Psoas muscle (tissue), 8 donors: Measurements from ENCODE around the gene GDPD5. TPM values are rescaled to one million over a fixed set of nuclear protein-coding genes. Genes with fewer than 3 reads are reported as not detected.

Experiments used
- ATAC-seq, 4 donors: fragments of 200-7000 bp; cut with Tn5 transposase; one replicate each; pipeline ENCODE4 v1.9.1; 2020; ENCODE audit warnings: moderate library complexity in 3 of 4, mild to moderate bottlenecking in 2 of 4
- DNase-seq, 2 donors: peaks; one replicate each; pipeline ENCODE4 v3.0.0-alpha.2; 2020
- H3K27ac ChIP-seq: fragments of 200-600 bp; one replicate; pipeline ENCODE4 v1.8.0; 2022
- H3K27me3 ChIP-seq, 3 donors: fragments of 200-600 bp in 1 of 3; one replicate each; pipeline versions ENCODE4 v1.6.1 to v1.8.0; 2013 to 2022; ENCODE audit warnings: low read length in 2 of 3, mild to moderate bottlenecking in 2 of 3, moderate library complexity in 1 of 3; ENCODE audit not compliant: insufficient read depth in 3 of 3
- H3K36me3 ChIP-seq, 2 donors: fragments of 200-600 bp in 1 of 2; one replicate each; pipeline versions ENCODE4 v1.6.1 to v1.8.0; 2013 to 2022; ENCODE audit warnings: low read depth in 1 of 2, mild to moderate bottlenecking in 1 of 2, moderate library complexity in 1 of 2; ENCODE audit not compliant: insufficient read depth in 1 of 2
- H3K4me1 ChIP-seq: fragments of 200-600 bp; one replicate; pipeline ENCODE4 v1.8.0; 2022
- H3K4me3 ChIP-seq: fragments of 200-600 bp; one replicate; pipeline ENCODE4 v1.8.0; 2022; ENCODE audit warnings: mild to moderate bottlenecking
- H3K9me3 ChIP-seq: fragments of 200-600 bp; one replicate; pipeline ENCODE4 v1.8.0; 2022
- WGBS, 3 donors: extraction: QIAGEN DNeasy Blood & Tissue Kit; methylation state at CpG; one replicate each; pipeline versions ENCODE4 v1.1.6 to v1.1.7; 2013; 5-methylcytosine and 5-hydroxymethylcytosine counted together
- intact Hi-C, 2 donors: fragments of 100-400 bp; cut with DNase I; formaldehyde crosslinking; loops; one replicate each; pipeline versions ENCODE4 v1.11.0 to v1.14.2; 2022
- polyA plus RNA-seq, 3 donors: library from polyadenylated mRNA; stranded (reverse); fragments of 200-250 nt; gene quantifications; one replicate each; pipeline ENCODE4 v1.2.3, GENCODE V29; 2013
- total RNA-seq, 4 donors: library from RNA; stranded (reverse); fragmentation: NEBNext Ultra II Directional in 2 of 4; extraction: Animal tissue kit (Norgen Biotek cat#: 25700) in 2 of 4; gene quantifications; one replicate each; pipeline versions ENCODE4 v1.2.1 to v1.2.4, GENCODE V29; 2021 to 2023
- TF ChIP-seq, protein P1 (sequence below): fragments of 200-600 bp; IDR thresholded peaks from one replicate; pipeline ENCODE4 v1.8.0; 2022; ENCODE audit warnings: antibody characterized with exemption
- donor health status: healthy with polysubstance abuse.
- donor health status: DM: no; HTN: no; CAD: no; lungs with moderate emphysema.
- donor health status: Bipolar disorder and iron deficiency.
- donor health status: healthy.
- donor health status: DM: yes; HTN: yes; CAD: no.
- donor health status: DM: no; HTN: no; CAD: no.
- donor health status: DM: no; HTN: no; CAD: no.
- donor health status: DM: yes; HTN: yes; CAD: no.

GDPD5 gene
- total and polyA plus RNA-seq, 7 donors = 2.7 to 16.5 (median 11.5) TPM

DNA sequence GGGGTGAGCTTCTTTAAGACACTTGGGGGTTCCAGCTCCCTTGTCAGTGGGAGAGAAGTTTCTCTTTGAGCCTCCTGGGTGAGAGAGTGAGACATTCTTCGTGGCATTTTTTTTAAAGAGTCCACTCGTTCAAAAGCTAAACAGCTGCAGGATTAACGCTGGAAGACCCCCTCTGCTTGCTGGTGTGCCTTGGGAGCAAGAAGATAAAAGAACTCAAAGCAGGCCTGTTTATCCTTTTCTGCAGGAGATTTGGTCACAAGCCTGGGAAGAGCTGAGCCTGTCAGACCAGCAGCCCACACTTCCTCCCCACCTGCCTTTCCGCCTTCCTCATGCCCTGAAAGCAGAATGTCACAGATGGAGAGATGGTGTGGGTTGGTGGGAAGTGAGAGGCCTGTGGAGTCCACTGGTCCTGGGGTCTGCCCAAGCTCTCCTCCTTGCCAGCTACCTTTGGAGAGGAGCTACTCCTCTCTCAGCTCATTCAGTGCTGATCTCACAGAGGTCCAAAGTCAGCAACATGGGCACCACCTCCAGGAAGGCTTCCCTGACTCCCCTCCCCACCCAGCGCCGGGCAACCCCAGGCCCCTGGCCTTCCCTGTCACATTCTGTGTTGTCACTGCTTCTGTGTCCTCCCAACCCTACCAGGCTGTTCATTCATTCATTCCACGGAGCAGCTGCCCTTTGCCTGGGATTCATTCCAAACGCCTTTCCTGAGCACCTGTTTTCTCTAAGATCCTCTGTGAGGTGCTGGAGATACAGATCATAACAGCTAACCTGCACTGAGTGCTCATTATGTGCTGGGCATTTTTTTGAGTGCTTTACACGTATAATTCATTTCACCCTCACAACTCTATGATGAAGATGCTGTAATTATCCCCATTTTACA is 6.7 kb downstream of the GDPD5 start:
- Histone ChIP-seq H3K27ac (peak overlapping the region; percentile 50), H3K4me1 (peaks cover 37% of the 10 kb centered on the region), H3K9me3 (no peaks in the 10 kb centered on the region), H3K27me3 (no peaks in the 10 kb centered on the region), H3K4me3 (no peak overlapping the region), H3K36me3 (no peaks in the 10 kb centered on the region)
- peak; percentile 24 to 69 (median 34) for ATAC-seq
- TF ChIP-seq, protein P1, sequence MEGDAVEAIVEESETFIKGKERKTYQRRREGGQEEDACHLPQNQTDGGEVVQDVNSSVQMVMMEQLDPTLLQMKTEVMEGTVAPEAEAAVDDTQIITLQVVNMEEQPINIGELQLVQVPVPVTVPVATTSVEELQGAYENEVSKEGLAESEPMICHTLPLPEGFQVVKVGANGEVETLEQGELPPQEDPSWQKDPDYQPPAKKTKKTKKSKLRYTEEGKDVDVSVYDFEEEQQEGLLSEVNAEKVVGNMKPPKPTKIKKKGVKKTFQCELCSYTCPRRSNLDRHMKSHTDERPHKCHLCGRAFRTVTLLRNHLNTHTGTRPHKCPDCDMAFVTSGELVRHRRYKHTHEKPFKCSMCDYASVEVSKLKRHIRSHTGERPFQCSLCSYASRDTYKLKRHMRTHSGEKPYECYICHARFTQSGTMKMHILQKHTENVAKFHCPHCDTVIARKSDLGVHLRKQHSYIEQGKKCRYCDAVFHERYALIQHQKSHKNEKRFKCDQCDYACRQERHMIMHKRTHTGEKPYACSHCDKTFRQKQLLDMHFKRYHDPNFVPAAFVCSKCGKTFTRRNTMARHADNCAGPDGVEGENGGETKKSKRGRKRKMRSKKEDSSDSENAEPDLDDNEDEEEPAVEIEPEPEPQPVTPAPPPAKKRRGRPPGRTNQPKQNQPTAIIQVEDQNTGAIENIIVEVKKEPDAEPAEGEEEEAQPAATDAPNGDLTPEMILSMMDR = no peak
- DNase-seq = no peak
- 38 to 56% (median 45%) methylated on average over 9 of the region's 9 CpGs for WGBS, 3 donors
- intact Hi-C loops = loop anchor here in 1 of 2 donors (2.0 kb wide), 1 partner anchor 42 kb away; no protein-coding TSS in a partner anchor

DNA sequence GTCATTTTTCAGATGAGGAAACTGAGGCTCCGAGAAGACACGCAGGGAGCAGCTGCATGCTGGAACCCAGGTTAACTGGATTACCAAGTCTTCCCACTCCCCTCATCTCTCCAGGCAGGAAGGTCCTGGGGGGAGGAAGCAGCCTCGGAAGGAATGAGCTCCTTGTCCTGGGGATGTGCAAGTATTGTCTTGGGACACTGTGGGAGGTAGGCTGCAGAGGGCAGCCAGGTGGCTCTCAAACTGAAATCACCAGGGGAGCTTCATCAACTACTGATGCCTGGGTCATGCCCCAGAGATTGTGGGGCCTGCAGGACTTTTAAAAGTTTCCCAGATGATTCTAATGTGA is 7.6 kb downstream of the GDPD5 start:
- WGBS, 3 donors = 68 to 83% (median 81%) methylated on average over 3 of the region's 3 CpGs
- no peaks in the 10 kb centered on the region for H3K9me3 ChIP-seq
- TF ChIP-seq, protein P1 = no peak
- peaks cover 29% of the 10 kb centered on the region for H3K4me1 ChIP-seq
- H3K27ac ChIP-seq = no peak overlapping the region
- ATAC-seq (no peak), DNase-seq (no peak)
- no peaks in the 10 kb centered on the region for H3K27me3 ChIP-seq
- no peaks in the 10 kb centered on the region for H3K36me3 ChIP-seq
- no peak overlapping the region for H3K4me3 ChIP-seq
- intact Hi-C loops = loop anchor here in 1 of 2 donors (2.0 kb wide), 1 partner anchor 41 kb away; no protein-coding TSS in a partner anchor

DNA sequence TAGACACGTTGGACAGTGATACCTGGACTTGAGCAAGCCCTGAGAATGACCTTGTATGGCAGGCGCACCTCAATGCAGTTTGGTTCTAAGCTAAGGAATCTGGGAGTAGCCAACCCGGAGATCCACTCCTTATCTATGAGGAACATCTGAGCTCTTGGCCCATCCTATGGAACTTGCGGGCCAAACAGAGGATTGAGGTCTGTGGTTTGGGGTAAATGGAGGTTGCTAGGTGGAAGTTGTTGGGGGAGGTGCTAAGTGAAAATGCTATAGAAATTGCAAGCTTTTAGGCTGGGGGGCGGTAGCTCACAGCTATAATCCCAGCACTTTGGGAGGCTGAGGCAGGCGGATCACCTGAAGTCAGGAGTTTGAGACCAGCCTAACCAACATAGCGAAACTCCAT is 8.9 kb downstream of the GDPD5 start:
- Histone ChIP-seq H3K4me3 (no peak overlapping the region), H3K4me1 (peaks cover 21% of the 10 kb centered on the region), H3K36me3 (no peaks in the 10 kb centered on the region), H3K27me3 (no peaks in the 10 kb centered on the region), H3K27ac (no peak overlapping the region), H3K9me3 (no peaks in the 10 kb centered on the region)
- no peak for DNase-seq
- no peak for ATAC-seq
- intact Hi-C loops = no loop called here
- TF ChIP-seq, protein P1 = no peak
- 95 to 96% (median 96%) methylated on average over 7 of the region's 7 CpGs for WGBS, 3 donors

DNA sequence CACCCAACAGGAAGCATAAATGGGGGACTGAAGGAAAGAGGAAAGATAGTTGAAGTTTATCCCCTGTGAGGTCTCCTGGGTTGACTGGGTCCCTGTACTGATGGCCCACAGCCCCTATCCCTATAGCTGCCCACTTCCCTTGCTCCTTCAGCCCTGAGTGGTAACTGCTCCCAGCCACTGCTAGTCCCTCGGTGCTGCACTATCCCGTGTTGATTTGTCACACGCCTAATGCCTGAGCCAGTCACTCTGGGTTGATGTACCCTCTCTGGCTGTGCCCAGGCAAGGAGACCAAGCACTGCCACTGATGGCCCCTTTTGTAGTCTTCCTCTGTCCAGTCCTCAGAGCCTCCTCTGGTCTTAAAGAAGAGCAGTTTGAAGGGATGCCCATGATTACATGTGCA is 9.6 kb downstream of the GDPD5 start:
- H3K27me3 ChIP-seq = no peaks in the 10 kb centered on the region
- intact Hi-C loops = no loop called here
- peaks cover 16% of the 10 kb centered on the region for H3K4me1 ChIP-seq
- no peak overlapping the region for H3K27ac ChIP-seq
- no peaks in the 10 kb centered on the region for H3K9me3 ChIP-seq
- 86 to 96% (median 90%) methylated on average over 3 of the region's 3 CpGs for WGBS, 3 donors
- ATAC-seq (no peak), DNase-seq (no peak)
- TF ChIP-seq, protein P1 = no peak
- H3K36me3 ChIP-seq = no peaks in the 10 kb centered on the region
- H3K4me3 ChIP-seq = no peak overlapping the region

DNA sequence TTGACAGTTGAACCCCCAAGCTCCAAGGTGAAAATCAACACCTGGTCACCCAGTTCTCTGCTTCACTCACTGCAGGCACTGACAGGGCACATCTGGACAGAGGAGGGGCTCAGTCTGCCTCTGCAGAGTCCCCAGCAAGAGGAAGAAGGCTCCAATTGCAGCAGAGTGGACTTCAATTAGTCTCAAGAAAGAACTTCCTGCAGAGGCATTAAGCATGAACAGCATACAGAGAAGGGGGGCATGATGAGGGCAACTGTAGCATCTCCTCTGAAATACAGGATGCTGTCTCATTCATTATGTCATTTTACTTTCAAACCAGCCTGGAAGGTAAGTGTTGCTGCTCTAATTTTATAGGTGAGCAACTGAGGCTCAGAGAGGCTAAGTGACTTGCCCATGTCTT is 11.1 kb downstream of the GDPD5 start:
- Histone ChIP-seq H3K36me3 (no peaks in the 10 kb centered on the region), H3K27me3 (no peaks in the 10 kb centered on the region), H3K9me3 (no peaks in the 10 kb centered on the region), H3K4me1 (peaks cover 8% of the 10 kb centered on the region), H3K27ac (no peak overlapping the region), H3K4me3 (no peak overlapping the region)
- ATAC-seq (no peak), DNase-seq (no peak)
- TF ChIP-seq, protein P1 = no peak
- intact Hi-C loops = no loop called here
